Omental fat pad (tissue), 4 donors: ENCODE results near the gene IGSF9B. TPM values are rescaled to one million over a fixed set of nuclear protein-coding genes. Genes with fewer than 3 reads are reported as not detected.

ENCODE experiments used
- ATAC-seq: fragments of 150-250 bp; one replicate; pipeline ENCODE4 v1.9.1; 2016; ENCODE audit warnings: mild to moderate bottlenecking, moderate library complexity; ENCODE audit not compliant: low FRiP score
- DNase-seq: peaks from one replicate; pipeline ENCODE4 v3.0.0-alpha.2; 2019; ENCODE audit warnings: low spot score
- CTCF ChIP-seq, 3 donors: fragments of 450-650 bp; IDR thresholded peaks; one replicate each; pipeline ENCODE4 v1.5.1; 2016 to 2017; ENCODE audit warnings: antibody characterized with exemption in 3 of 3, mild to moderate bottlenecking in 3 of 3, moderate library complexity in 2 of 3
- total RNA-seq, 4 donors: library from RNA; depleted of rRNA; stranded (reverse); fragments of >200 nt; gene quantifications; one replicate each; pipeline ENCODE4 v1.1.0, GENCODE V29; 2016

Gene IGSF9B
- total RNA-seq, 4 donors from 2014 or later = 2.0 to 29.7 (median 6.6) TPM

- DNase-seq (no peak), ATAC-seq (no peak)
- no peak for TF ChIP-seq CTCF (IDR thresholded peaks at IDR 0.05)
These were observed 43.0 kb downstream of the IGSF9B start for GRCh38 chr11:133913761-133914160.

GRCh38 chr11:133911171-133911570, 45.6 kb downstream of the IGSF9B start:
- no peak for DNase-seq
- TF ChIP-seq CTCF (IDR thresholded peaks at IDR 0.05) = no peak
- ATAC-seq = no peak

GRCh38 chr11:133910101-133910500, 46.7 kb downstream of the IGSF9B start:
- ATAC-seq = no peak
- no peak for TF ChIP-seq CTCF (IDR thresholded peaks at IDR 0.05)
- DNase-seq = no peak

- no peak for DNase-seq
- TF ChIP-seq CTCF (IDR thresholded peaks at IDR 0.05) = no peak
These were observed 47.9 kb downstream of the IGSF9B start for GRCh38 chr11:133908827-133909226.

GRCh38 chr11:133907841-133908241, 48.9 kb downstream of the IGSF9B start:
- ATAC-seq = no peak
- no peak for TF ChIP-seq CTCF (IDR thresholded peaks at IDR 0.05)
- no peak for DNase-seq

More at GRCh38 chr11:133908827-133909226, 47.9 kb downstream of the IGSF9B start:
- ATAC-seq = no peak

GRCh38 chr11:133907216-133907615, 49.6 kb downstream of the IGSF9B start:
- TF ChIP-seq CTCF (IDR thresholded peaks at IDR 0.05) = no peak
- ATAC-seq (no peak), DNase-seq (no peak)

- no peak for ATAC-seq
- DNase-seq = no peak
- TF ChIP-seq CTCF (IDR thresholded peaks at IDR 0.05) = no peak
These were observed 50.0 kb downstream of the IGSF9B start for GRCh38 chr11:133906746-133907145.
